ENCODE results near the gene MYH6. TPM values are rescaled to one million over a fixed set of nuclear protein-coding genes. Genes with fewer than 3 reads are reported as not detected.

MYH6 gene
- polyA plus RNA-seq, 3 donors = not detected

GRCh38 chr14:23360496-23360895 lies 47.6 kb downstream of the MYH6 start:
- H3K36me3 ChIP-seq (replicated peaks in 1 of 2; ENCODE audit: control insufficient read depth in 1 of 2, insufficient read depth in 2 of 2, low read length in 2 of 2) = no peaks in the 10 kb centered on the region
- Mint-ChIP-seq H3K9me3 (peaks cover 0 to 7% (median 0%) of the 10 kb centered on the region in 7 donors), H3K27ac (no peak overlapping the region), H3K36me3 (peaks cover 0 to 2% of the 10 kb centered on the region in 2 donors), H3K4me1 (peaks cover 2% of the 10 kb centered on the region), H3K4me3 (no peak overlapping the region), H3K27me3 (ENCODE audit: low read depth in 3 of 3) (peaks cover 27 to 33% (median 29%) of the 10 kb centered on the region in 3 donors)
- no peaks in the 10 kb centered on the region for H3K9me3 ChIP-seq (replicated peaks in 1 of 2; ENCODE audit: control insufficient read depth in 1 of 2, insufficient read depth in 1 of 2, low read length in 2 of 2)
- no peaks in the 10 kb centered on the region for H3K4me1 ChIP-seq (ENCODE audit: control insufficient read depth in 1 of 2, insufficient read depth in 2 of 2, low read length in 2 of 2)
- H2AFZ ChIP-seq (ENCODE audit: insufficient read depth, low read depth, low read length, poor library complexity, severe bottlenecking) = no peak overlapping the region
- no peaks in the 10 kb centered on the region for H4K20me1 ChIP-seq (ENCODE audit: insufficient read depth, low read length)
- no peak overlapping the region for H3K9ac ChIP-seq (ENCODE audit: insufficient read depth, low read length, poor library complexity, severe bottlenecking)
- no peak overlapping the region for H3K4me2 ChIP-seq (replicated peaks; ENCODE audit: extremely low read depth, low read length, poor library complexity, severe bottlenecking)
- H3K4me3 ChIP-seq (replicated peaks in 1 of 3; ENCODE audit: low read depth in 2 of 3, low read length in 3 of 3) = no peak overlapping the region
- H3K27me3 ChIP-seq (ENCODE audit: control insufficient read depth in 2 of 2, insufficient read depth in 2 of 2, low read length in 2 of 2) = peaks cover 13 to 36% of the 10 kb centered on the region in 2 donors
- no peak for DNase-seq
- intact Hi-C loops (cut with micrococcal nuclease) = no loop called here
- no peak for TF ChIP-seq CTCF (IDR thresholded peaks at IDR 0.05)
- 89% methylated on average over 6 of the region's 11 CpGs for WGBS (ENCODE audit: insufficient coverage)
- no peaks in the 10 kb centered on the region for H3K79me2 ChIP-seq (ENCODE audit: insufficient read depth, low read length)
- no peak overlapping the region for H3K27ac ChIP-seq (ENCODE audit: low read depth in 1 of 2, low read length in 2 of 2)

- 94% methylated on average over 15 of the region's 22 CpGs for WGBS (ENCODE audit: insufficient coverage)
- Histone ChIP-seq H3K9ac (ENCODE audit: insufficient read depth, low read length, poor library complexity, severe bottlenecking) (no peak overlapping the region), H3K9me3 (replicated peaks in 1 of 2; ENCODE audit: control insufficient read depth in 1 of 2, insufficient read depth in 1 of 2, low read length in 2 of 2) (no peaks in the 10 kb centered on the region), H3K4me2 (replicated peaks; ENCODE audit: extremely low read depth, low read length, poor library complexity, severe bottlenecking) (no peak overlapping the region), H3K27me3 (ENCODE audit: control insufficient read depth in 2 of 2, insufficient read depth in 2 of 2, low read length in 2 of 2) (peaks cover 9 to 36% of the 10 kb centered on the region in 2 donors), H3K79me2 (ENCODE audit: insufficient read depth, low read length) (no peaks in the 10 kb centered on the region), H3K4me3 (replicated peaks in 1 of 3; ENCODE audit: low read depth in 2 of 3, low read length in 3 of 3) (no peak overlapping the region), H3K36me3 (replicated peaks in 1 of 2; ENCODE audit: control insufficient read depth in 1 of 2, insufficient read depth in 2 of 2, low read length in 2 of 2) (no peaks in the 10 kb centered on the region), H4K20me1 (ENCODE audit: insufficient read depth, low read length) (no peaks in the 10 kb centered on the region), H3K27ac (ENCODE audit: low read depth in 1 of 2, low read length in 2 of 2) (no peak overlapping the region), H2AFZ (ENCODE audit: insufficient read depth, low read depth, low read length, poor library complexity, severe bottlenecking) (no peak overlapping the region), H3K4me1 (ENCODE audit: control insufficient read depth in 1 of 2, insufficient read depth in 2 of 2, low read length in 2 of 2) (no peaks in the 10 kb centered on the region)
- no peak overlapping the region for H3K27ac Mint-ChIP-seq
- H3K4me3 Mint-ChIP-seq = no peak overlapping the region
- intact Hi-C loops (cut with micrococcal nuclease) = no loop called here
- peaks cover 0 to 7% (median 0%) of the 10 kb centered on the region in 7 donors for H3K9me3 Mint-ChIP-seq
- peaks cover 0 to under 1% of the 10 kb centered on the region in 2 donors for H3K36me3 Mint-ChIP-seq
- no peak for DNase-seq
- peaks cover 26 to 31% (median 30%) of the 10 kb centered on the region in 3 donors for H3K27me3 Mint-ChIP-seq (ENCODE audit: low read depth in 3 of 3)
- peaks cover 1% of the 10 kb centered on the region for H3K4me1 Mint-ChIP-seq
- no peak for TF ChIP-seq CTCF (IDR thresholded peaks at IDR 0.05)
Observed at GRCh38 chr14:23359722-23360447, 48.2 kb downstream of the MYH6 start.
